Caco-2 (cell line): ENCODE measurements around the gene ATXN7L1. TPM values are rescaled to one million over a fixed set of nuclear protein-coding genes. Genes with fewer than 3 reads are reported as not detected.

Experiments
- BruUV-seq: library from RNA; stranded (reverse); fragments of 400-500 nt; replicated peaks from 2 replicates; lab custom pipeline; 2021; lab: Mats Ljungman, UMichigan
- CTCF ChIA-PET: fragments of 300-600 bp; sonication (Branson Sonifier 250); formaldehyde crosslinking; loops from one replicate; lab custom pipeline; 2022; ENCODE audit warnings: antibody characterized with exemption; lab: Charles Lee
- POLR2A ChIA-PET: fragments of 300-600 bp; sonication (Branson Sonifier 250); formaldehyde crosslinking; loops from one replicate; lab custom pipeline; 2022; ENCODE audit warnings: antibody characterized with exemption; lab: Charles Lee
- DNase-seq, 2 experiments: peaks; one replicate each; pipeline versions ENCODE4 v3.0.0 to v3.0.0-alpha.2; 2020 to 2022
- H3K27me3 ChIP-seq: replicated peaks from 2 replicates; pipeline ENCODE4 v1.6.0; 2011; ENCODE audit warnings: low read length; ENCODE audit not compliant: control insufficient read depth, insufficient read depth
- H3K36me3 ChIP-seq: 2 replicates; pipeline ENCODE4 v1.5.1; 2011; ENCODE audit warnings: low read length; ENCODE audit not compliant: control insufficient read depth, insufficient read depth
- H3K4me1 ChIP-seq: fragments of 250-450 bp; sonication (Bioruptor Pico); 2 replicates; pipeline ENCODE4 v1.5.1; 2020; ENCODE audit warnings: mild to moderate bottlenecking
- H3K4me3 ChIP-seq: 2 replicates; pipeline ENCODE4 v1.5.1; 2011; ENCODE audit warnings: low read depth, mild to moderate bottlenecking, control low read depth, low read length
- H3K9me3 ChIP-seq: fragments of 250-450 bp; sonication (Bioruptor Pico); 2 replicates; pipeline ENCODE4 v1.5.1; 2020; ENCODE audit warnings: mild to moderate bottlenecking, moderate library complexity
- H3K27ac Mint-ChIP-seq: one replicate; pipeline ENCODE4 v1.8.0; 2022; ENCODE audit warnings: mixed read lengths; ENCODE audit not compliant: unreplicated experiment
- H3K27me3 Mint-ChIP-seq: one replicate; pipeline ENCODE4 v1.8.0; 2022; ENCODE audit warnings: mixed read lengths; ENCODE audit not compliant: insufficient read depth, unreplicated experiment
- H3K36me3 Mint-ChIP-seq: one replicate; pipeline ENCODE4 v1.8.0; 2022; ENCODE audit warnings: mild to moderate bottlenecking, mixed read lengths; ENCODE audit not compliant: insufficient read depth, unreplicated experiment
- H3K4me1 Mint-ChIP-seq: one replicate; pipeline ENCODE4 v1.8.0; 2022; ENCODE audit warnings: low read depth, mixed read lengths; ENCODE audit not compliant: unreplicated experiment
- H3K4me3 Mint-ChIP-seq: one replicate; pipeline ENCODE4 v1.8.0; 2022; ENCODE audit warnings: mild to moderate bottlenecking, moderate library complexity, mixed read lengths; ENCODE audit not compliant: unreplicated experiment
- H3K9me3 Mint-ChIP-seq: one replicate; pipeline ENCODE4 v1.8.0; 2022; ENCODE audit warnings: mixed read lengths; ENCODE audit not compliant: unreplicated experiment
- intact Hi-C: fragments of 100-400 bp; cut with micrococcal nuclease; formaldehyde crosslinking; loops from one replicate; pipeline ENCODE4 v1.10.0; 2022; ENCODE audit not compliant: unreplicated experiment
- total RNA-seq: library from RNA; stranded (reverse); gene quantifications from 2 replicates; pipeline ENCODE4 v1.2.3, GENCODE V29; 2022
- TF ChIP-seq, protein P1 (sequence below), 2 experiments: fragments of 200-600 bp in 1 of 2; IDR thresholded peaks; 1 replicate in 1 of 2; 2 replicates in 1 of 2; pipeline versions ENCODE4 v1.5.1 to v1.8.0; 2011 to 2022; ENCODE audit warnings: antibody characterized with exemption in 1 of 2, control low read depth in 1 of 2, inconsistent platforms in 1 of 2, low read depth in 1 of 2, low read length in 1 of 2, mild to moderate bottlenecking in 1 of 2, moderate library complexity in 1 of 2; ENCODE audit not compliant: insufficient read depth in 1 of 2, severe bottlenecking in 1 of 2, unreplicated experiment in 1 of 2

The ATXN7L1 gene
- total RNA-seq, 1 experiment from 2014 or later = 14.1 TPM

DNA sequence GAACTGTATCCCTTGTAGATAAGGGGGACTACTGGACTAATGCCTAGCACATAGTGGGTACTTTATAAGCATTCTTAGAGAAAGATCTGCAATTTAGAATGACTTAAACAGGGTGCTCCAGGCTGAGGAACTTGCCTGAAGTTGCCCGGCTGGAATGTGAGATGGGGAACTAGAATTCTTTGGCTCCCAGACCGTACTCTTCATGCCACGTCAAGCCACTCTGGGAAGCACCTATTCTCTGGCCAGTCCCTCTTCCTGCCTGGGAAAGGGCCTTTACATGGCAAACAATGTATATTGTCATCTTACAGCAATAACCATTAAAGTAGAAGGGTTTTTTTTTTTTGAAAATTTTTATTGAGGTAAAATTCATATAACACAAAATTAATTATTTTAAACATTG is 34.5 kb downstream of the ATXN7L1 start:
- H3K4me3 ChIP-seq = no peak overlapping the region
- no peaks in the 10 kb centered on the region for H3K36me3 ChIP-seq
- BruUV-seq = no TSS peak
- DNase-seq = no peak
- no peaks in the 10 kb centered on the region for H3K27me3 ChIP-seq
- H3K4me1 ChIP-seq = no peaks in the 10 kb centered on the region
- ChIA-PET CTCF (no interaction called here), POLR2A (no interaction called here)
- Mint-ChIP-seq H3K27ac (no peak overlapping the region), H3K4me1 (no peaks in the 10 kb centered on the region), H3K27me3 (no peaks in the 10 kb centered on the region), H3K36me3 (no peaks in the 10 kb centered on the region), H3K4me3 (no peak overlapping the region), H3K9me3 (peaks cover 7% of the 10 kb centered on the region)
- intact Hi-C loops = no loop called here
- TF ChIP-seq, protein P1, sequence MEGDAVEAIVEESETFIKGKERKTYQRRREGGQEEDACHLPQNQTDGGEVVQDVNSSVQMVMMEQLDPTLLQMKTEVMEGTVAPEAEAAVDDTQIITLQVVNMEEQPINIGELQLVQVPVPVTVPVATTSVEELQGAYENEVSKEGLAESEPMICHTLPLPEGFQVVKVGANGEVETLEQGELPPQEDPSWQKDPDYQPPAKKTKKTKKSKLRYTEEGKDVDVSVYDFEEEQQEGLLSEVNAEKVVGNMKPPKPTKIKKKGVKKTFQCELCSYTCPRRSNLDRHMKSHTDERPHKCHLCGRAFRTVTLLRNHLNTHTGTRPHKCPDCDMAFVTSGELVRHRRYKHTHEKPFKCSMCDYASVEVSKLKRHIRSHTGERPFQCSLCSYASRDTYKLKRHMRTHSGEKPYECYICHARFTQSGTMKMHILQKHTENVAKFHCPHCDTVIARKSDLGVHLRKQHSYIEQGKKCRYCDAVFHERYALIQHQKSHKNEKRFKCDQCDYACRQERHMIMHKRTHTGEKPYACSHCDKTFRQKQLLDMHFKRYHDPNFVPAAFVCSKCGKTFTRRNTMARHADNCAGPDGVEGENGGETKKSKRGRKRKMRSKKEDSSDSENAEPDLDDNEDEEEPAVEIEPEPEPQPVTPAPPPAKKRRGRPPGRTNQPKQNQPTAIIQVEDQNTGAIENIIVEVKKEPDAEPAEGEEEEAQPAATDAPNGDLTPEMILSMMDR (IDR thresholded peaks at IDR 0.05; ENCODE audit: insufficient read depth in 1 of 2, low read depth in 1 of 2, low read length in 1 of 2, severe bottlenecking in 1 of 2, unreplicated experiment in 1 of 2) = no peak
- 0 out of 2 replicates have a peak, but pooled peaks cover 5% of the 10 kb centered on the region for H3K9me3 ChIP-seq

DNA sequence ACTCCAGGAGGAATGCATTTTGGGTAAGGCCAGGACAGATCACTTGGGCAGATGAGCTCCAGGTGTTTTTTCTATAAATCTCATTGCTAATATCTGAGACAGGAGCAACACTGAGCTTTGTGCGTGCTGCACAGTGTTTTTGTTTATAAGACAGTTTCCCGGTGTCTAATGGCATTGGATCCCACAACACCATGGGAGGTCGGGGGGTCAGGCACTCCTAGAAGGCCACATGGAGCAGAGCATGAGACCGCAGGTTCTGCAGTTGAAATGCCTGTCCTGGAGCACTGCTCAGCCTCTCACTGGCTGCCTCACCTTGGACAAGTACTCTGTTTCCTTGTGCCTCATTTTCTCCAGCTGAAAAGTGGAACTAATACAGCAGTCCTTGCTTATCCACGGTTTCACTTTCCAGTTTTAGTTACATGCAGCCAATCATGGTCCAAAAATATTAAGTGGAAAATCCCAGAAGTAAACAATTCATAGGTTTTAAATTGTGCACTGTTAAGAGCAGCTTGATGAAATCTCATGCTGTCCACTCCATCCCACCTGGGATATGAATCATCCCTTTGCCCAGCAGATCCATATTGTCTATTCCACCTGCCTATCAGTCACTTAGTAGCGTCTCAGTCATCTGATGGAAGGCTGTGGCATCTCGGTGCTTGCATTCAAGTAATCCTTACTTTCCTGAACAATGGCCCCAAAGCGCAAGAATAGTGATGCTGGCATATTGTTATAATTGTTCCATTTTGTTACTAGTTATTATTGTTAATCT is 35.2 kb downstream of the ATXN7L1 start:
- Mint-ChIP-seq H3K4me1 (no peaks in the 10 kb centered on the region), H3K27me3 (no peaks in the 10 kb centered on the region), H3K36me3 (no peaks in the 10 kb centered on the region), H3K9me3 (peaks cover 7% of the 10 kb centered on the region), H3K4me3 (no peak overlapping the region), H3K27ac (no peak overlapping the region)
- ChIA-PET POLR2A (no interaction called here), CTCF (no interaction called here)
- no TSS peak for BruUV-seq
- Histone ChIP-seq H3K4me3 (no peak overlapping the region), H3K4me1 (no peaks in the 10 kb centered on the region), H3K27me3 (no peaks in the 10 kb centered on the region), H3K36me3 (no peaks in the 10 kb centered on the region), H3K9me3 (0 out of 2 replicates have a peak, but pooled peaks cover 5% of the 10 kb centered on the region)
- TF ChIP-seq, protein P1 (IDR thresholded peaks at IDR 0.05; ENCODE audit: insufficient read depth in 1 of 2, low read depth in 1 of 2, low read length in 1 of 2, severe bottlenecking in 1 of 2, unreplicated experiment in 1 of 2) = no peak
- no peak for DNase-seq
- intact Hi-C loops = no loop called here

DNA sequence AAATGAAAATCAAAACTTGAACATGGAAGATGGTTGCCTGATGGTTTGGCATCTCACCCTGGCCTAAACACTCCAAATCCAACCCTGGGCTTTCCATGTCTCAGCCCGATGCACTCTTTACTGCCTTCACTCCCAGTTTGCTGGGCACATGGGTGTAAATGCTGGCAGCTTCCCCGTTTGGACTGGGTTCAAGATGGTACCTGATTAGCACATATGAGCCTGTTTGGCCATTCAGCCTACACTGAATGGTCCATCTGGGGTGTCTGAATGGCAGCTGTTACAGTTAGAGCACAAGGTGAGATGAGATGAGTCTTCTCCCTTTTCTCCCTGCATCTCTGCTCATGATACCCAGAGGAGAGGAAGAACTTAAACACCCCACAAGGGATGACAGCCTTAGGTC is 37.1 kb downstream of the ATXN7L1 start:
- no TSS peak for BruUV-seq
- no peak for DNase-seq
- Mint-ChIP-seq H3K9me3 (peaks cover 2% of the 10 kb centered on the region), H3K27me3 (no peaks in the 10 kb centered on the region), H3K4me3 (no peak overlapping the region), H3K27ac (no peak overlapping the region), H3K36me3 (no peaks in the 10 kb centered on the region), H3K4me1 (no peaks in the 10 kb centered on the region)
- H3K9me3 ChIP-seq = 0 out of 2 replicates have a peak, but pooled peaks cover under 1% of the 10 kb centered on the region
- no peaks in the 10 kb centered on the region for H3K4me1 ChIP-seq
- TF ChIP-seq, protein P1 (IDR thresholded peaks at IDR 0.05; ENCODE audit: insufficient read depth in 1 of 2, low read depth in 1 of 2, low read length in 1 of 2, severe bottlenecking in 1 of 2, unreplicated experiment in 1 of 2) = no peak
- no peak overlapping the region for H3K4me3 ChIP-seq
- intact Hi-C loops = no loop called here
- no peaks in the 10 kb centered on the region for H3K36me3 ChIP-seq
- no peaks in the 10 kb centered on the region for H3K27me3 ChIP-seq
- CTCF ChIA-PET = no interaction called here
- POLR2A ChIA-PET = no interaction called here
